ENCODE data around the gene PIGU. TPM values are rescaled to one million over a fixed set of nuclear protein-coding genes. Genes with fewer than 3 reads are reported as not detected.

The PIGU gene
- total and polyA plus RNA-seq, 12 donors, result 11.0 to 23.8 (median 14.6) TPM

- H3K27me3 ChIP-seq, result no peaks in the 10 kb centered on the region
- peak overlapping the region in 8 of 10 donors; percentile 13 to 100 (median 32) for H3K27ac ChIP-seq
- DNase-seq (peak in 1 of 2 donors; percentile 52), ATAC-seq (peak in 3 of 8 donors; percentile 7 to 39 (median 14))
- H3K4me3 ChIP-seq, result no peak overlapping the region
- peaks cover 0 to 77% (median 16%) of the 10 kb centered on the region in 9 donors for H3K36me3 ChIP-seq
- intact Hi-C loops (cut with DNase I), result no loop called here
- 52 to 59% methylated on average over 1 of the region's 1 CpG for WGBS, 2 donors
- H3K9me3 ChIP-seq, result no peaks in the 10 kb centered on the region
- TF ChIP-seq, protein P1, sequence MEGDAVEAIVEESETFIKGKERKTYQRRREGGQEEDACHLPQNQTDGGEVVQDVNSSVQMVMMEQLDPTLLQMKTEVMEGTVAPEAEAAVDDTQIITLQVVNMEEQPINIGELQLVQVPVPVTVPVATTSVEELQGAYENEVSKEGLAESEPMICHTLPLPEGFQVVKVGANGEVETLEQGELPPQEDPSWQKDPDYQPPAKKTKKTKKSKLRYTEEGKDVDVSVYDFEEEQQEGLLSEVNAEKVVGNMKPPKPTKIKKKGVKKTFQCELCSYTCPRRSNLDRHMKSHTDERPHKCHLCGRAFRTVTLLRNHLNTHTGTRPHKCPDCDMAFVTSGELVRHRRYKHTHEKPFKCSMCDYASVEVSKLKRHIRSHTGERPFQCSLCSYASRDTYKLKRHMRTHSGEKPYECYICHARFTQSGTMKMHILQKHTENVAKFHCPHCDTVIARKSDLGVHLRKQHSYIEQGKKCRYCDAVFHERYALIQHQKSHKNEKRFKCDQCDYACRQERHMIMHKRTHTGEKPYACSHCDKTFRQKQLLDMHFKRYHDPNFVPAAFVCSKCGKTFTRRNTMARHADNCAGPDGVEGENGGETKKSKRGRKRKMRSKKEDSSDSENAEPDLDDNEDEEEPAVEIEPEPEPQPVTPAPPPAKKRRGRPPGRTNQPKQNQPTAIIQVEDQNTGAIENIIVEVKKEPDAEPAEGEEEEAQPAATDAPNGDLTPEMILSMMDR (IDR thresholded peaks at IDR 0.05), result no peak
- peaks cover 2 to 54% (median 36%) of the 10 kb centered on the region in 9 donors for H3K4me1 ChIP-seq
Measured at GRCh38 chr20:34713194-34713943, 36.5 kb upstream of the PIGU start.

GRCh38 chr20:34712525-34713192 is 35.8 kb upstream of the PIGU start:
- peaks cover 0 to 73% (median 16%) of the 10 kb centered on the region in 9 donors for H3K36me3 ChIP-seq
- no peak for ATAC-seq
- TF ChIP-seq, protein P1 (IDR thresholded peaks at IDR 0.05), result no peak
- WGBS, 2 donors, result 72 to 75% methylated on average over 5 of the region's 5 CpGs
- H3K9me3 ChIP-seq, result no peaks in the 10 kb centered on the region
- H3K4me1 ChIP-seq, result peaks cover 2 to 61% (median 43%) of the 10 kb centered on the region in 9 donors
- H3K27me3 ChIP-seq, result no peaks in the 10 kb centered on the region
- H3K4me3 ChIP-seq, result no peak overlapping the region
- intact Hi-C loops (cut with DNase I), result no loop called here
- peak overlapping the region in 7 of 10 donors; percentile 13 to 100 (median 37) for H3K27ac ChIP-seq
- DNase-seq, result no peak

GRCh38 chr20:34711813-34712430 is 35.0 kb upstream of the PIGU start:
- Histone ChIP-seq H3K4me3 (no peak overlapping the region), H3K9me3 (no peaks in the 10 kb centered on the region), H3K27me3 (no peaks in the 10 kb centered on the region), H3K36me3 (peaks cover 0 to 66% (median 16%) of the 10 kb centered on the region in 9 donors), H3K27ac (peak overlapping the region in 3 of 10 donors; percentile 37 to 100 (median 57)), H3K4me1 (peaks cover 5 to 68% (median 51%) of the 10 kb centered on the region in 9 donors)
- DNase-seq (no peak), ATAC-seq (no peak)
- intact Hi-C loops (cut with DNase I), result no loop called here
- 96 to 99% methylated on average over 3 of the region's 3 CpGs for WGBS, 2 donors
- TF ChIP-seq, protein P1 (IDR thresholded peaks at IDR 0.05), result no peak

- DNase-seq, result no peak
- intact Hi-C loops (cut with DNase I), result no loop called here
- WGBS, 2 donors, result 83 to 91% methylated on average over 9 of the region's 9 CpGs
- Histone ChIP-seq H3K27me3 (no peaks in the 10 kb centered on the region), H3K4me1 (peaks cover 5 to 77% (median 60%) of the 10 kb centered on the region in 9 donors), H3K4me3 (no peak overlapping the region), H3K27ac (peak overlapping the region in 4 of 10 donors; percentile 62 to 100 (median 97)), H3K9me3 (no peaks in the 10 kb centered on the region), H3K36me3 (peaks cover 0 to 58% (median 14%) of the 10 kb centered on the region in 9 donors)
- TF ChIP-seq, protein P1 (IDR thresholded peaks at IDR 0.05), result no peak
- no peak for ATAC-seq
Measured at GRCh38 chr20:34710861-34711574, 34.1 kb upstream of the PIGU start.

Measured in heart right ventricle (tissue), 16 donors.